ENCODE data around the gene FUT8.
"Not testable (repeated sequence)": the region's sequence is repeated elsewhere in the genome, so short reads cannot be mapped to it uniquely, and the experiment has no call there.

FUT8 gene

GRCh38 chr14:65419593-65420252 is 7.2 kb downstream of the FUT8 start:
- no peak for DNase-seq

GRCh38 chr14:65421201-65421981 is 8.9 kb downstream of the FUT8 start:
- no peak for DNase-seq

GRCh38 chr14:65422088-65422834 is 9.7 kb downstream of the FUT8 start:
- DNase-seq, result no peak

- DNase-seq, result no peak
These were observed 11.5 kb downstream of the FUT8 start for GRCh38 chr14:65423982-65424381.

GRCh38 chr14:65424531-65424930 is 12.0 kb downstream of the FUT8 start:
- DNase-seq, result no peak

- no peak for DNase-seq
These were observed 13.4 kb downstream of the FUT8 start for GRCh38 chr14:65425885-65426284.

- DNase-seq, result not testable (repeated sequence)
These were observed 14.4 kb downstream of the FUT8 start for GRCh38 chr14:65426902-65427301.

GRCh38 chr14:65428691-65429090 is 16.2 kb downstream of the FUT8 start:
- no peak for DNase-seq

GRCh38 chr14:65429757-65430156 is 17.2 kb downstream of the FUT8 start:
- no peak for DNase-seq

- DNase-seq, result no peak
These were observed 18.7 kb downstream of the FUT8 start for GRCh38 chr14:65431245-65431644.

GRCh38 chr14:65431951-65432350 is 19.4 kb downstream of the FUT8 start:
- no peak for DNase-seq

GRCh38 chr14:65432361-65432948 is 19.9 kb downstream of the FUT8 start:
- DNase-seq, result no peak

- no peak for DNase-seq
These were observed 20.6 kb downstream of the FUT8 start for GRCh38 chr14:65433157-65433556.

- no peak for DNase-seq
These were observed 21.1 kb downstream of the FUT8 start for GRCh38 chr14:65433646-65434045.

- DNase-seq, result no peak
These were observed 21.8 kb downstream of the FUT8 start for GRCh38 chr14:65434216-65434850.

GRCh38 chr14:65438266-65438933 is 25.9 kb downstream of the FUT8 start:
- DNase-seq, result no peak

- no peak for DNase-seq
These were observed 26.6 kb downstream of the FUT8 start for GRCh38 chr14:65439117-65439516.

GRCh38 chr14:65440230-65440629 is 27.7 kb downstream of the FUT8 start:
- DNase-seq, result no peak

- no peak for DNase-seq
These were observed 31.7 kb downstream of the FUT8 start for GRCh38 chr14:65444230-65444629.

GRCh38 chr14:65446159-65446558 is 33.6 kb downstream of the FUT8 start:
- no peak for DNase-seq

GRCh38 chr14:65449647-65450046 is 37.1 kb downstream of the FUT8 start:
- DNase-seq, result no peak

GRCh38 chr14:65453807-65454480 is 41.4 kb downstream of the FUT8 start:
- DNase-seq, result no peak

Data from NCI-H774 (cell line).